ENCODE data around the gene LRRC36. TPM values are rescaled to one million over a fixed set of nuclear protein-coding genes. Genes with fewer than 3 reads are reported as not detected.
"Not testable (repeated sequence)": the region's sequence is repeated elsewhere in the genome, so short reads cannot be mapped to it uniquely, and the experiment has no call there.

Gene LRRC36
- total RNA-seq, 2 donors from 2014 or later, result not detected

- Mint-ChIP-seq H3K36me3 (ENCODE audit: low read depth) (no peaks in the 10 kb centered on the region), H3K4me3 (no peak overlapping the region), H3K4me1 (no peaks in the 10 kb centered on the region), H3K27ac (no peak overlapping the region), H3K27me3 (peaks cover 19% of the 10 kb centered on the region)
- no peak for DNase-seq
- no peak for ATAC-seq
- no peaks in the 10 kb centered on the region for H3K9me3 ChIP-seq (ENCODE audit: control insufficient read depth, low read length, poor library complexity, severe bottlenecking)
These were observed 46.0 kb downstream of the LRRC36 start for GRCh38 chr16:67372664-67373063.

- ATAC-seq; H3K27ac Mint-ChIP-seq; H3K9me3 ChIP-seq (ENCODE audit: control insufficient read depth, low read length, poor library complexity, severe bottlenecking); H3K4me1 Mint-ChIP-seq; H3K36me3 Mint-ChIP-seq (ENCODE audit: low read depth); H3K4me3 Mint-ChIP-seq; DNase-seq: not testable (repeated sequence)
- peaks cover 21% of the 10 kb centered on the region for H3K27me3 Mint-ChIP-seq
These were observed 49.4 kb downstream of the LRRC36 start for GRCh38 chr16:67376012-67376411.

DNA sequence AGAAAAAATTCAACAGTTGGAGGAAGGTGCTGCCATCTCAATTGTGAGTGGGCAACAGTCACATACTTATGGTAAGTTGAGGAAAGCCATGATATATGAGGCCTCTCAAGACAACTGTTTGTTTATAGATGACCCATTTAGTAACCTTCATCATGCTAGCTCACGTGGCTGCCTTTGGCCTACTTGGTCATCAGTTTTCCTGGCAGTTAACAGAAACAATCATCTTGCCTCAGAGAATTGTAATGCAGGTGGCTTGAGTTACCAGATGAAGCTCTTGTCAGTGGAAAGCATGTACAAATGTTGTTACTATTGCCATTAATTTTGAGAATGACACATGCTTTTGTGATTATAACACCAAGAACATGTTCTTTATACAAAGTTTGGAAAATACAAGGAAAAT lies 52.0 kb downstream of the LRRC36 start:
- H3K4me1 Mint-ChIP-seq, result no peaks in the 10 kb centered on the region

GRCh38 chr16:67383284-67383683 lies 56.7 kb downstream of the LRRC36 start:
- DNase-seq (no peak), ATAC-seq (no peak)
- Mint-ChIP-seq H3K27me3 (peaks cover 9% of the 10 kb centered on the region), H3K4me3 (no peak overlapping the region), H3K27ac (no peak overlapping the region), H3K36me3 (ENCODE audit: low read depth) (no peaks in the 10 kb centered on the region), H3K4me1 (peaks cover 4% of the 10 kb centered on the region)
- no peaks in the 10 kb centered on the region for H3K9me3 ChIP-seq (ENCODE audit: control insufficient read depth, low read length, poor library complexity, severe bottlenecking)

More for the DNA sequence above, 52.0 kb downstream of the LRRC36 start:
- H3K27me3 Mint-ChIP-seq, result peaks cover 23% of the 10 kb centered on the region
- no peak overlapping the region for H3K27ac Mint-ChIP-seq
- no peaks in the 10 kb centered on the region for H3K36me3 Mint-ChIP-seq (ENCODE audit: low read depth)
- ATAC-seq (no peak), DNase-seq (no peak)
- H3K4me3 Mint-ChIP-seq, result no peak overlapping the region
- H3K9me3 ChIP-seq (ENCODE audit: control insufficient read depth, low read length, poor library complexity, severe bottlenecking), result no peaks in the 10 kb centered on the region

DNA sequence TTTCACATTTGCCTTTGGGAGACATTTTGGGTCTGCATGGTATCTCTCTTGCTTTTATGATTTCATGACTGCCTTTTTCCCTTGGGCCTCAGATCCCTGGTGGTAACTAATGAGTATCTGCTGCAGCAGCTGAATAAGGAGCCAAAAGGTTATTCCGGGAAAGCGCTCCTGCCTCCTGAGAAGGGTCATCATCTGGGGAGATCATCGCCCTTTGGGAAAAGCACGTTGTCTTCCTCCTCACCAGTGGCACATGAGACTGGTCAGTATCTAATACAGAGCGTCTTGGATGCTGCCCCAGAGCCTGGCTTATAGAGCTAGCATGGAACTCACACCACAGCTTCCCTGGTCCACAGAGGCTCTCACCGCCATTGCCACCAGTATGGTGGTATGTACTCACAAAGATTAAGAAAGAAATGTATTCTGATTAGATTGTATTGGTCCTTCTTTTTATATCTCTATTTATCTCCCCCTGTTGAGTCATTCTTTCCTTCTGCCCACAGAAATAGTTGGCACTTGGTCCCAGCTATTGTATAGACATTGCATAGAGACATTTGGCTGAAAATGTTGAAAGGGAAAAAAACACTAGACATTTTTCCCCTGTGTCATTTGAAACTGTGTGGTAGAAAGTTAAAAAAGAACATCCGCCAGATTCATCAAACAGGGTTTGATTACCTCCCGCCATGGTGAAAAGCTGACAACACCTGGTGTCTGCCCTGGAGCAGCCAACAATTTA lies 58.3 kb downstream of the LRRC36 start:
- Mint-ChIP-seq H3K27ac (no peak overlapping the region), H3K27me3 (peaks cover 9% of the 10 kb centered on the region), H3K36me3 (ENCODE audit: low read depth) (no peaks in the 10 kb centered on the region), H3K4me3 (no peak overlapping the region), H3K4me1 (peaks cover 4% of the 10 kb centered on the region)
- H3K9me3 ChIP-seq (ENCODE audit: control insufficient read depth, low read length, poor library complexity, severe bottlenecking), result no peaks in the 10 kb centered on the region
- DNase-seq (no peak), ATAC-seq (no peak)

GRCh38 chr16:67386861-67387455 lies 60.3 kb downstream of the LRRC36 start:
- Mint-ChIP-seq H3K36me3 (ENCODE audit: low read depth) (no peaks in the 10 kb centered on the region), H3K27me3 (peaks cover 5% of the 10 kb centered on the region), H3K27ac (no peak overlapping the region), H3K4me3 (no peak overlapping the region), H3K4me1 (peaks cover 6% of the 10 kb centered on the region)
- ATAC-seq, result no peak
- no peak for DNase-seq
- H3K9me3 ChIP-seq (ENCODE audit: control insufficient read depth, low read length, poor library complexity, severe bottlenecking), result no peaks in the 10 kb centered on the region

DNA sequence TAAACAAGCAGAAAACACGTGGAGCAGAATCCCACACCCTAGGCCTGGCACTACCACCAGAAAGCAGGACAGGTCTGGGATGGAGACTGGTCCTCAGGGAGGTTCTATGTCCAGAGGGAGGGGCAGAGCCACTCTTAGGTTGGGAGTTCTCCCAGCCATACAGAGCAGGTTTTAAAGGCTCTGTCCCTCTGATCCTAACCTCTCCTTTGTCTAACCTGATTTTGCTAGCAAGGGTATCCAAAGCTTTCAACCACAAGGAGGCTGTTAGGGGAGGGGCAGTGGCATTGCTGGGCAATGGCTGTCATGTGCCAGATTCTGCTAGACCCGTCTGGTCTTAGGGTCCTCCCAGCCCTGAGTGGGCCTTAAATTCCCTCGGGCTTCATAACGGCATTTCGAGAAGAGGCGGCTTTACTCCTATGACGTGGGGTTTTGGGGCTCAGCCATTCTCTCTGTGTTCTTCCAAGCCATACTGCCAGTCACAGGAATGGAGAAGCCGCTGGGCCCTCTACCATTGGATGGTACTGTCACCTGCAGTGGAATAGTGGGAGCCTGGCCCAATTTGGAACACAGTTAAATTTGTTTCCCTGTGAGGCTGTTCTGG lies 61.0 kb downstream of the LRRC36 start:
- Mint-ChIP-seq H3K27ac (no peak overlapping the region), H3K27me3 (peaks cover 8% of the 10 kb centered on the region), H3K4me1 (peaks cover 9% of the 10 kb centered on the region), H3K4me3 (no peak overlapping the region), H3K36me3 (ENCODE audit: low read depth) (peaks cover 3% of the 10 kb centered on the region)
- no peaks in the 10 kb centered on the region for H3K9me3 ChIP-seq (ENCODE audit: control insufficient read depth, low read length, poor library complexity, severe bottlenecking)
- ATAC-seq, result no peak
- no peak for DNase-seq

- ATAC-seq, result no peak
- DNase-seq, result no peak
- H3K4me3 Mint-ChIP-seq, result no peak overlapping the region
- no peak overlapping the region for H3K27ac Mint-ChIP-seq
- peaks cover 12% of the 10 kb centered on the region for H3K27me3 Mint-ChIP-seq
- H3K36me3 Mint-ChIP-seq (ENCODE audit: low read depth), result peaks cover 5% of the 10 kb centered on the region
- peaks cover 10% of the 10 kb centered on the region for H3K4me1 Mint-ChIP-seq
- H3K9me3 ChIP-seq (ENCODE audit: control insufficient read depth, low read length, poor library complexity, severe bottlenecking), result no peaks in the 10 kb centered on the region
These were observed 61.6 kb downstream of the LRRC36 start for GRCh38 chr16:67388191-67388590.

GRCh38 chr16:67388591-67388990 lies 62.0 kb downstream of the LRRC36 start:
- Mint-ChIP-seq H3K4me1 (peaks cover 10% of the 10 kb centered on the region), H3K27ac (no peak overlapping the region), H3K27me3 (peaks cover 14% of the 10 kb centered on the region), H3K36me3 (ENCODE audit: low read depth) (peaks cover 5% of the 10 kb centered on the region), H3K4me3 (no peak overlapping the region)
- no peaks in the 10 kb centered on the region for H3K9me3 ChIP-seq (ENCODE audit: control insufficient read depth, low read length, poor library complexity, severe bottlenecking)
- ATAC-seq (no peak), DNase-seq (no peak)

- no peak for ATAC-seq
These were observed 63.5 kb downstream of the LRRC36 start for GRCh38 chr16:67389911-67390815.

DNA sequence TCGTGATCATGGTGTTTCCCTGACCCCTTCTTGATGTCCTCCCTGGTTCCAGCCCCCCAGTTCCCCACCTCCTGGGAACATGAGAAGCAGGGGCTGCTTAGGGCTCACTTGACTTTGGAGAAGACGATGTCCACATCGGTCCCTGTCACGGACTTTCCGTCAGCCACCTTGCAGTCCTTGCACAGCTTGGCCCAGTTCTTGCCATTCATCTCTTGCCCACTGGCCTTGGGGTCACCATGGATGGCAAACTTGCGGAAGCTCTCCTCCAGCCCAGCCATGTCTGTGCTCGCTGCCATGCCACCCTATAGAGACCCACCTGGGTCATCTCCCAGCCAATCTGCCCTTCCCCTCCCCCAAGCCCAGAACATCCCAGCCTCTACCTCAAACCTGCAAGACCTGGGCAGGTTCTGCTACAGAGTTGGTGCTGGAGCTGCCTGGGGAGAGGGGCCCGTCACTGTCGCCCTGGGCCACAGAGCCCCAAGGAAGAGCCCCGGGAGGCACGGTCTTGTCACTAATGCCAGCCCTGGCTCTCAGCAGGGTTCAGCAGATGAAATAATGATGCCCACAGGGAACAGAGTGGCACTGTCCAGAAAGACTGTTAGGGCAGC lies 64.3 kb downstream of the LRRC36 start:
- H3K9me3 ChIP-seq (ENCODE audit: control insufficient read depth, low read length, poor library complexity, severe bottlenecking), result no peaks in the 10 kb centered on the region
- peaks cover 14% of the 10 kb centered on the region for H3K4me1 Mint-ChIP-seq
- no peak for DNase-seq
- no peak for ATAC-seq
- peaks cover 8% of the 10 kb centered on the region for H3K36me3 Mint-ChIP-seq (ENCODE audit: low read depth)
- no peak overlapping the region for H3K4me3 Mint-ChIP-seq
- no peak overlapping the region for H3K27ac Mint-ChIP-seq
- peaks cover 22% of the 10 kb centered on the region for H3K27me3 Mint-ChIP-seq

More at GRCh38 chr16:67389911-67390815, 63.5 kb downstream of the LRRC36 start:
- Mint-ChIP-seq H3K4me1 (peaks cover 14% of the 10 kb centered on the region), H3K27ac (peak overlapping the region; percentile 77), H3K4me3 (no peak overlapping the region), H3K27me3 (peaks cover 22% of the 10 kb centered on the region), H3K36me3 (ENCODE audit: low read depth) (peaks cover 8% of the 10 kb centered on the region)
- no peak for DNase-seq
- H3K9me3 ChIP-seq (ENCODE audit: control insufficient read depth, low read length, poor library complexity, severe bottlenecking), result no peaks in the 10 kb centered on the region

DNA sequence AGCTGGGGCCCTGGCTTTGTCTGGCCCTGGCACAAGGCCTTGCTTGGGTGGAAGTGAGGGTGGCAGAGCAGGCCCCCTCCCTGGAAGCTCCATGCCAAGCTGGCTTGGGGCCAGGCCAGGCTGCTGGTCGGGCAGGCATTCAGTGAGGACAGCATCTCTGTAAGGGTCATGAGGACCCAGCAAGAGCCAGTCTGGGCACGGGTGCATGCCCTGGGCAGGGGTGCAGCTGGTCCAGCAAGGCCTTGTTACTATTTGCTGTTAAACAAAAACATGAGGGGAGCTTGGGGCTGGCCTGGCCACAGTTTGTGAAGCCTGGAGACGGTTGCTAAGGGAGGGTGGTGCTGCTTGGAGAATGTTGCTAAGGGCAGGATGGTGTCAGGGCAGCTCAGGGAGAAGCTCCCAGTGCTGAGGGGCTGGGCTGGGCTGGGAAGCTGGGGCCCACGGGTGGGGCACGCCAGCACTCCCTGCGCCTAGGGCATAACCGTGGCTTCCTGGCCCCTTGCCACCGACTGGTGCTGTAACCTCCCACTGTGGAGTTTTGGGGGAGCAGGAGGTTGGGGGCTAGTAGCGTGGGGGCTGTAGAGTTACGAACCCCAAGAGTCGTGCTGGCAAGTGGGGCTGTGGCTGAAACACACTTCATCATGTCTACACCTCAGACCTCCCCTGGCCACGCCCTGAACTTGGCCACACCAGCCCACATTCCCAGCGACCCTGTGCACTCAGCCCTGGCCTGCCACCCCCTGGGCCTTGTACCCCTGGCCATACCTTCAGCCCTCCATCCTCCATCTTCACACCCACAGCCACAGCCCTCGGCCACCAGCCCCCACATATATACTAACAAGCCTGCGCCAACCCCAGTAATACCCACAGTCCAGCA lies 65.0 kb downstream of the LRRC36 start:
- Mint-ChIP-seq H3K4me1 (peaks cover 11% of the 10 kb centered on the region), H3K4me3 (peak overlapping the region; percentile 33), H3K27ac (no peak overlapping the region), H3K27me3 (peaks cover 22% of the 10 kb centered on the region), H3K36me3 (ENCODE audit: low read depth) (peaks cover 8% of the 10 kb centered on the region)
- DNase-seq (no peak), ATAC-seq (no peak)
- H3K9me3 ChIP-seq (ENCODE audit: control insufficient read depth, low read length, poor library complexity, severe bottlenecking), result no peaks in the 10 kb centered on the region
